ENCODE measurements around the gene IL22RA1.

The IL22RA1 gene

GRCh38 chr1:24086466-24086865 lies 56.5 kb downstream of the IL22RA1 start:
- TF ChIP-seq CTCF (conservative IDR thresholded peaks at IDR 0.05; ENCODE audit: low read depth, low read length): no peak
- H3K4me2 ChIP-seq: no peak overlapping the region
- H3K9ac ChIP-seq: no peak overlapping the region

GRCh38 chr1:24085546-24085945 lies 57.4 kb downstream of the IL22RA1 start:
- H3K4me3 ChIP-seq (IDR thresholded peaks at IDR 0.05; ENCODE audit: insufficient read depth, low read depth, low read length): no peak overlapping the region
- H3K27me3 ChIP-seq (ENCODE audit: insufficient read depth, low read depth): 0 out of 2 replicates have a peak, but pooled peaks cover 4% of the 10 kb centered on the region
- H4K20me1 ChIP-seq (ENCODE audit: insufficient read depth): no peaks in the 10 kb centered on the region
- H3K36me3 ChIP-seq (ENCODE audit: insufficient read depth): no peaks in the 10 kb centered on the region
- no peak overlapping the region for H3K9ac ChIP-seq
- no peak for TF ChIP-seq CTCF (conservative IDR thresholded peaks at IDR 0.05; ENCODE audit: low read depth, low read length)
- H3K79me2 ChIP-seq (ENCODE audit: insufficient read depth, low read depth): no peaks in the 10 kb centered on the region
- H3K4me1 ChIP-seq (ENCODE audit: low read depth, poor library complexity, severe bottlenecking): no peaks in the 10 kb centered on the region
- no peak overlapping the region for H3K4me2 ChIP-seq
- H3K27ac ChIP-seq: no peak overlapping the region
- H2AFZ ChIP-seq (ENCODE audit: low read depth): no peak overlapping the region

More at GRCh38 chr1:24086466-24086865, 56.5 kb downstream of the IL22RA1 start:
- no peaks in the 10 kb centered on the region for H4K20me1 ChIP-seq (ENCODE audit: insufficient read depth)
- no peaks in the 10 kb centered on the region for H3K36me3 ChIP-seq (ENCODE audit: insufficient read depth)
- H2AFZ ChIP-seq (ENCODE audit: low read depth): no peak overlapping the region
- H3K27me3 ChIP-seq (ENCODE audit: insufficient read depth, low read depth): 0 out of 2 replicates have a peak, but pooled peaks cover 4% of the 10 kb centered on the region
- no peak overlapping the region for H3K27ac ChIP-seq
- no peak overlapping the region for H3K4me3 ChIP-seq (IDR thresholded peaks at IDR 0.05; ENCODE audit: insufficient read depth, low read depth, low read length)
- H3K79me2 ChIP-seq (ENCODE audit: insufficient read depth, low read depth): no peaks in the 10 kb centered on the region
- no peaks in the 10 kb centered on the region for H3K4me1 ChIP-seq (ENCODE audit: low read depth, poor library complexity, severe bottlenecking)

GRCh38 chr1:24085007-24085406 lies 57.9 kb downstream of the IL22RA1 start:
- no peak overlapping the region for H3K4me3 ChIP-seq (IDR thresholded peaks at IDR 0.05; ENCODE audit: insufficient read depth, low read depth, low read length)
- no peak overlapping the region for H2AFZ ChIP-seq (ENCODE audit: low read depth)
- H3K27me3 ChIP-seq (ENCODE audit: insufficient read depth, low read depth): 0 out of 2 replicates have a peak, but pooled peaks cover 4% of the 10 kb centered on the region
- no peaks in the 10 kb centered on the region for H3K4me1 ChIP-seq (ENCODE audit: low read depth, poor library complexity, severe bottlenecking)
- H3K36me3 ChIP-seq (ENCODE audit: insufficient read depth): no peaks in the 10 kb centered on the region
- no peak for TF ChIP-seq CTCF (conservative IDR thresholded peaks at IDR 0.05; ENCODE audit: low read depth, low read length)
- no peak overlapping the region for H3K27ac ChIP-seq
- no peak overlapping the region for H3K4me2 ChIP-seq
- H3K9ac ChIP-seq: no peak overlapping the region
- no peaks in the 10 kb centered on the region for H4K20me1 ChIP-seq (ENCODE audit: insufficient read depth)
- H3K79me2 ChIP-seq (ENCODE audit: insufficient read depth, low read depth): no peaks in the 10 kb centered on the region

- no peaks in the 10 kb centered on the region for H3K79me2 ChIP-seq (ENCODE audit: insufficient read depth, low read depth)
- no peak for TF ChIP-seq CTCF (conservative IDR thresholded peaks at IDR 0.05; ENCODE audit: low read depth, low read length)
- no peak overlapping the region for H3K9ac ChIP-seq
- H3K4me1 ChIP-seq (ENCODE audit: low read depth, poor library complexity, severe bottlenecking): no peaks in the 10 kb centered on the region
- 0 out of 2 replicates have a peak, but pooled peaks cover 4% of the 10 kb centered on the region for H3K27me3 ChIP-seq (ENCODE audit: insufficient read depth, low read depth)
- H3K4me2 ChIP-seq: no peak overlapping the region
- H3K27ac ChIP-seq: no peak overlapping the region
- no peak overlapping the region for H2AFZ ChIP-seq (ENCODE audit: low read depth)
- no peak overlapping the region for H3K4me3 ChIP-seq (IDR thresholded peaks at IDR 0.05; ENCODE audit: insufficient read depth, low read depth, low read length)
- no peaks in the 10 kb centered on the region for H4K20me1 ChIP-seq (ENCODE audit: insufficient read depth)
- H3K36me3 ChIP-seq (ENCODE audit: insufficient read depth): no peaks in the 10 kb centered on the region
These were observed 58.9 kb downstream of the IL22RA1 start for GRCh38 chr1:24084050-24084449.

All from KMS-11 (cell line).